HepG2 (cell line): ENCODE measurements around the gene MLST8. TPM values are rescaled to one million over a fixed set of nuclear protein-coding genes. Genes with fewer than 3 reads are reported as not detected.
A peak's percentile ranks its signal among the peaks of the same experiment; 100 is the strongest.

ENCODE experiments used
- CSRNP2 ChIP-seq: sonication (generic); formaldehyde crosslinking; conservative IDR thresholded peaks from 2 replicates; pipeline ENCODE4 v1.8.0; 2022; ENCODE audit warnings: low read depth, missing genetic modification reagents
- GFI1 ChIP-seq: sonication (generic); formaldehyde crosslinking; IDR thresholded peaks from 2 replicates; pipeline ENCODE4 v1.5.0; 2020; ENCODE audit warnings: missing genetic modification reagents, mild to moderate bottlenecking, borderline replicate concordance
- NR2F2 ChIP-seq: IDR thresholded peaks from 2 replicates; pipeline ENCODE4 v1.6.1; 2012; ENCODE audit warnings: low read depth, inconsistent platforms, borderline replicate concordance
- PREB ChIP-seq: sonication (generic); formaldehyde crosslinking; IDR thresholded peaks from 2 replicates; pipeline ENCODE4 v1.4.0; 2020; ENCODE audit warnings: missing genetic modification reagents
- ZNF121 ChIP-seq: sonication (generic); formaldehyde crosslinking; IDR thresholded peaks from 2 replicates; pipeline ENCODE4 v1.5.0; 2020; ENCODE audit warnings: mild to moderate bottlenecking, missing genetic modification reagents
- ZNF770 ChIP-seq: sonication (generic); formaldehyde crosslinking; IDR thresholded peaks from 2 replicates; pipeline ENCODE4 v1.5.0; 2020; ENCODE audit warnings: mild to moderate bottlenecking, missing genetic modification reagents
- ZNF816 ChIP-seq: sonication (generic); formaldehyde crosslinking; IDR thresholded peaks from 2 replicates; pipeline ENCODE4 v1.8.0; 2022; ENCODE audit warnings: missing genetic modification reagents, mild to moderate bottlenecking, borderline replicate concordance
- polyA plus RNA-seq, 8 experiments: library from polyadenylated mRNA; depleted of rRNA in 3 of 8; stranded (reverse) in 7 of 8; unstranded in 1 of 8; fragments of >200 nt; fragmentation: Illumina TruSeq in 4 of 8; extraction: Trizol in 4 of 8; gene quantifications; 2 replicates each; pipeline versions ENCODE4 v1.2.1 to v1.2.3, GENCODE V29; 2011 to 2016; ENCODE audit warnings: low read depth in 4 of 8, missing spikeins in 1 of 8, mixed read lengths in 1 of 8; ENCODE audit not compliant: insufficient read depth in 1 of 8
- total RNA-seq, 5 experiments: library from RNA; depleted of rRNA; stranded (reverse); fragments of >200 nt; fragmentation: Illumina TruSeq; extraction: Trizol; gene quantifications; 2 replicates each; pipeline ENCODE4 v1.2.3, GENCODE V29; 2016; ENCODE audit warnings: low read depth in 1 of 5

The MLST8 gene
- total and polyA plus RNA-seq, 2 of the 13 experiments (the other 11 are each of a cell fraction or from before 2014, with no cell fraction given), result 30.8 to 72.7 TPM

- TF ChIP-seq ZNF816, result no peak
- peak; percentile 98 for TF ChIP-seq ZNF770
- no peak for TF ChIP-seq CSRNP2 (CRISPR knock-in tag)
- no peak for TF ChIP-seq GFI1 (CRISPR knock-in tag)
- TF ChIP-seq PREB, result no peak
- TF ChIP-seq NR2F2, result no peak
- TF ChIP-seq ZNF121, result peak; percentile 16; the same call in 1 of the 2 replicates
Measured at GRCh38 chr16:2216330-2216729, 11.1 kb downstream of the MLST8 start (continued).
